Spleen (tissue), 11 donors: Measurements from ENCODE around the gene ERBB4. TPM values are rescaled to one million over a fixed set of nuclear protein-coding genes. Genes with fewer than 3 reads are reported as not detected.

Experiments
- DNase-seq: peaks from one replicate; pipeline ENCODE4 v3.0.0-alpha.2; 2020
- H3K27ac ChIP-seq, 8 donors: fragments of 200-600 bp; sonication (generic) in 7 of 8; 1 replicate in 4 of 8; 2 replicates in 4 of 8; pipeline versions ENCODE4 v1.5.0 to v1.8.0; 2016 to 2021; ENCODE audit warnings: inconsistent platforms in 4 of 8, mild to moderate bottlenecking in 4 of 8, moderate library complexity in 1 of 8
- H3K27me3 ChIP-seq, 7 donors: fragments of 200-600 bp; sonication (generic) in 6 of 7; replicated peaks in 1 of 7; 1 replicate in 4 of 7; 2 replicates in 3 of 7; pipeline versions ENCODE4 v1.5.0 to v1.8.0; 2016 to 2021; ENCODE audit warnings: inconsistent platforms in 3 of 7, mild to moderate bottlenecking in 1 of 7
- H3K36me3 ChIP-seq, 6 donors: fragments of 200-600 bp; sonication (generic) in 5 of 6; 1 replicate in 4 of 6; 2 replicates in 2 of 6; pipeline versions ENCODE4 v1.5.0 to v1.8.0; 2016 to 2021; ENCODE audit warnings: inconsistent platforms in 2 of 6
- H3K4me1 ChIP-seq, 6 donors: fragments of 200-600 bp; sonication (generic) in 5 of 6; 1 replicate in 3 of 6; 2 replicates in 3 of 6; pipeline versions ENCODE4 v1.5.0 to v1.8.0; 2016 to 2021; ENCODE audit warnings: inconsistent platforms in 3 of 6
- H3K4me3 ChIP-seq, 8 donors: fragments of 200-600 bp; sonication (generic) in 7 of 8; 1 replicate in 4 of 8; 2 replicates in 4 of 8; pipeline versions ENCODE4 v1.5.0 to v1.8.0; 2016 to 2021; ENCODE audit warnings: inconsistent platforms in 4 of 8, mild to moderate bottlenecking in 4 of 8, moderate library complexity in 2 of 8
- H3K9me3 ChIP-seq, 8 donors: fragments of 200-600 bp; sonication (generic) in 7 of 8; 1 replicate in 4 of 8; 2 replicates in 4 of 8; pipeline versions ENCODE4 v1.5.0 to v1.8.0; 2016 to 2021; ENCODE audit warnings: inconsistent platforms in 4 of 8
- POLR2A ChIP-seq, 3 donors: fragments of 450-650 bp; IDR thresholded peaks; one replicate each; pipeline ENCODE4 v1.5.1; 2017; ENCODE audit warnings: antibody characterized with exemption in 3 of 3, mild to moderate bottlenecking in 1 of 3
- POLR2AphosphoS5 ChIP-seq, 3 donors: sonication (generic); formaldehyde crosslinking; IDR thresholded peaks; one replicate each; pipeline ENCODE4 v1.5.1; 2017; ENCODE audit warnings: antibody characterized with exemption in 3 of 3
- WGBS, 5 donors: extraction: QIAGEN DNeasy Blood & Tissue Kit in 3 of 5; methylation state at CpG; one replicate each; pipeline versions ENCODE4 v1.1.5 to v1.1.7; 2013 to 2018; 5-methylcytosine and 5-hydroxymethylcytosine counted together
- intact Hi-C: fragments of 100-400 bp; cut with DNase I; formaldehyde crosslinking; loops from one replicate; pipeline ENCODE4 v1.15.0; 2023; ENCODE audit warnings: low total_unique reads
- polyA plus RNA-seq, 3 donors: library from polyadenylated mRNA; stranded (reverse); fragments of 200-250 nt; gene quantifications; one replicate each; pipeline ENCODE4 v1.2.1, GENCODE V29; 2013
- total RNA-seq, 7 donors: library from RNA; depleted of rRNA in 3 of 7; stranded (reverse); fragments of >200 nt in 3 of 7; fragmentation: NEBNext Ultra II Directional in 4 of 7; extraction: Animal tissue kit (Norgen Biotek cat#: 25700) in 4 of 7; gene quantifications; one replicate each; pipeline versions ENCODE4 v1.1.0 to v1.2.1, GENCODE V29; 2016 to 2021
- TF ChIP-seq, protein P1 (sequence below), 11 experiments: fragments of 200-600 bp in 7 of 11; fragments of 450-650 bp in 4 of 11; sonication (generic) in 4 of 11; IDR thresholded peaks in 8 of 11; conservative IDR thresholded peaks in 3 of 11; 1 replicate in 7 of 11; 2 replicates in 4 of 11; pipeline versions ENCODE4 v1.4.0 to v1.8.0; 2016 to 2021; ENCODE audit warnings: antibody characterized with exemption in 11 of 11, inconsistent platforms in 4 of 11, mild to moderate bottlenecking in 1 of 11
- donor health status: healthy with polysubstance abuse.
- donor health status: DM: no; HTN: no; CAD: no; lungs with moderate emphysema.
- donor health status: DM: no; HTN: no; CAD: no.
- donor health status: Bipolar disorder and iron deficiency.
- donor health status: healthy.
- donor health status: DM: no; HTN: no; CAD: no.
- donor health status: DM: yes; HTN: yes; CAD: no.

ERBB4 gene
- total and polyA plus RNA-seq, 10 donors: under 0.01 to 1.4 (median 0.35) TPM

GRCh38 chr2:212337486-212338343 is 200.9 kb downstream of the ERBB4 start:
- H3K27me3 ChIP-seq: no peaks in the 10 kb centered on the region
- 73 to 84% (median 79%) methylated on average over 4 of the region's 4 CpGs for WGBS, 5 donors
- no peaks in the 10 kb centered on the region for H3K4me1 ChIP-seq
- no peaks in the 10 kb centered on the region for H3K9me3 ChIP-seq
- DNase-seq: no peak
- no peak overlapping the region for H3K27ac ChIP-seq
- H3K36me3 ChIP-seq: no peaks in the 10 kb centered on the region
- TF ChIP-seq, protein P1, sequence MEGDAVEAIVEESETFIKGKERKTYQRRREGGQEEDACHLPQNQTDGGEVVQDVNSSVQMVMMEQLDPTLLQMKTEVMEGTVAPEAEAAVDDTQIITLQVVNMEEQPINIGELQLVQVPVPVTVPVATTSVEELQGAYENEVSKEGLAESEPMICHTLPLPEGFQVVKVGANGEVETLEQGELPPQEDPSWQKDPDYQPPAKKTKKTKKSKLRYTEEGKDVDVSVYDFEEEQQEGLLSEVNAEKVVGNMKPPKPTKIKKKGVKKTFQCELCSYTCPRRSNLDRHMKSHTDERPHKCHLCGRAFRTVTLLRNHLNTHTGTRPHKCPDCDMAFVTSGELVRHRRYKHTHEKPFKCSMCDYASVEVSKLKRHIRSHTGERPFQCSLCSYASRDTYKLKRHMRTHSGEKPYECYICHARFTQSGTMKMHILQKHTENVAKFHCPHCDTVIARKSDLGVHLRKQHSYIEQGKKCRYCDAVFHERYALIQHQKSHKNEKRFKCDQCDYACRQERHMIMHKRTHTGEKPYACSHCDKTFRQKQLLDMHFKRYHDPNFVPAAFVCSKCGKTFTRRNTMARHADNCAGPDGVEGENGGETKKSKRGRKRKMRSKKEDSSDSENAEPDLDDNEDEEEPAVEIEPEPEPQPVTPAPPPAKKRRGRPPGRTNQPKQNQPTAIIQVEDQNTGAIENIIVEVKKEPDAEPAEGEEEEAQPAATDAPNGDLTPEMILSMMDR (IDR thresholded peaks at IDR 0.05 in 8 of 11, conservative IDR thresholded peaks at IDR 0.05 in 3 of 11): no peak
- TF ChIP-seq POLR2A (IDR thresholded peaks at IDR 0.05) (no peak), POLR2AphosphoS5 (IDR thresholded peaks at IDR 0.05) (no peak)
- intact Hi-C loops: no loop called here
- no peak overlapping the region for H3K4me3 ChIP-seq

DNA sequence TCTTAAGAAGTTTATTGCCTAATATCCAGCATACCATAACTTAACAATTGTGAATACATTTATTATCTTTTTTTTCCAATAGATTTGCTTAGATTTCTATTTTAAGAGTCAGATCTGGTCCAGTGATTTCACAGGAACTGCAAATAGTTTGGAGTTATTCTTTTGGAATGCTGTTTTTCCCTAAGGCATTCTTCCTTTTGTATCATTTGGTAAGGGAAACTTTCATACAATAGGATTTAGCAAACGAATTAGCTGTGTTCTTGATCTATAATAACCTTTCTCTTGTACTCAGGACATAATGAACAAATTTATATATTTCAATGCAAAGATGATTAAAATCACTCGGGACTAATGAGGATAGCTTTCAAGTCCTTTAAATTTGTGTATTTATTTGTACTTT is 201.6 kb downstream of the ERBB4 start:
- Histone ChIP-seq H3K9me3 (no peaks in the 10 kb centered on the region), H3K27me3 (no peaks in the 10 kb centered on the region), H3K4me3 (no peak overlapping the region), H3K36me3 (no peaks in the 10 kb centered on the region), H3K4me1 (no peaks in the 10 kb centered on the region), H3K27ac (no peak overlapping the region)
- DNase-seq: no peak
- intact Hi-C loops: no loop called here
- TF ChIP-seq, protein P1 (IDR thresholded peaks at IDR 0.05 in 8 of 11, conservative IDR thresholded peaks at IDR 0.05 in 3 of 11): no peak
- no peak for TF ChIP-seq POLR2A (IDR thresholded peaks at IDR 0.05)
- no peak for TF ChIP-seq POLR2AphosphoS5 (IDR thresholded peaks at IDR 0.05)
- 50 to 67% (median 55%) methylated on average over 2 of the region's 2 CpGs for WGBS, 5 donors

DNA sequence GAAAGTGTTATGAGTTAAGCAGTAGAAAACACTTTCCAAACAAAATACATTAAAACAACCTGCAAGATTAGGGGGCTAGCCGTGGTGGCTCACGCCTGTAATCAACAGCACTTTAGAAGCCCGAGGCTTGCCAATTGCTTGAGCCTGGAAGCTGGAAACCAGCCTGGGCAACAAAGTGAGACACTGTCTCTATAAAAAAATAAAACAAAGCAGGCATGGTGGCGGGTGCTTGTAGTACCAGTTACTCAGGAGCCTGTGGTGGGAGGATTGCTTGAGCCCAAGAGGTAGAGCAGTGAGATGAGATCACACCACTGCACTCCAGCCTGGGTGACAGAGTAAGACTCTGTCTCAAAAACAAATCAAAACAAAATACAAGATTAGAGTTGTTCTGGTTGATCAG is 208.3 kb downstream of the ERBB4 start:
- TF ChIP-seq POLR2AphosphoS5 (IDR thresholded peaks at IDR 0.05): no peak
- Histone ChIP-seq H3K4me1 (no peaks in the 10 kb centered on the region), H3K27ac (no peak overlapping the region), H3K4me3 (no peak overlapping the region), H3K9me3 (no peaks in the 10 kb centered on the region), H3K27me3 (no peaks in the 10 kb centered on the region), H3K36me3 (no peaks in the 10 kb centered on the region)
- 73 to 83% (median 75%) methylated on average over 4 of the region's 4 CpGs for WGBS, 5 donors
- peak; percentile 18 for DNase-seq
- intact Hi-C loops: no loop called here

DNA sequence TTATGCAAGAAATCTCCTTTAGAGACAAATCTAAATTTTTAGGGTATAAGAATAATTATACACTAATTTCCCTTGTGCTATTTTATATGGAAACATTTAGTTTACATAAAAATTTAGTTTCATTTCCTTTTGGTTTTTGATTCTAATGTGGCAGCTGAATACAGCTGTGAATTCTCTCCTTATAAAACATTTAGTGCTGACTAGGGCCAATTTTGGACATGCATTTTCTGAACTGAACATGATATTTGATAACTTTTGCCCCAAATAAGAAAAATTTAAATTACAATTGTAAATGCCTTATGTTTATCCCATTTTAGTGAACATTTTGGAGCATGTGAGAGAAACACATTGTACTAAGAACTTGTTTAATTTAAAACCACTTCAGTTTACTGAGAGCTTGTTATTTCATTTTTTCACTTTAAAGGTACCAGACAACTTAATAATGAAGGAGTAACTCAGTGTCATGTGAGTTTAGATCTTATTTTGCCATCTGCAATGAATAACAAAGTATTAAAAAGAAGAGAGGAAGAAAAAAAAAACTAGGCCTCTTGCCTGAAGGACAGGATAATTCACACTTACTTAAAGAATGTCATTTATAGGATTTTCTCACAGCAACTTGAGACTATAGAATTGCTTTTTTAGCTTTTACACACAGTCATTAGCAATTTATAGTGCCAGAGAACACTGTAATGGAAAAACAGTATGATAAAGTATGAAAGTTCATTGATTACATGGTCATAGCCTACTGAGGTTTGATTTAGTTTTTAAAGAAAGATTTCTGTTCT is 209.7 kb downstream of the ERBB4 start:
- intact Hi-C loops: no loop called here

GRCh38 chr2:212328136-212328535 is 210.5 kb downstream of the ERBB4 start:
- no peaks in the 10 kb centered on the region for H3K36me3 ChIP-seq
- no peaks in the 10 kb centered on the region for H3K27me3 ChIP-seq
- no peak overlapping the region for H3K4me3 ChIP-seq
- no peaks in the 10 kb centered on the region for H3K9me3 ChIP-seq
- 73 to 92% (median 78%) methylated on average over 2 of the region's 2 CpGs for WGBS, 5 donors
- DNase-seq: no peak
- TF ChIP-seq, protein P1 (IDR thresholded peaks at IDR 0.05 in 8 of 11, conservative IDR thresholded peaks at IDR 0.05 in 3 of 11): no peak
- intact Hi-C loops: no loop called here
- H3K4me1 ChIP-seq: no peaks in the 10 kb centered on the region
- no peak overlapping the region for H3K27ac ChIP-seq

More for the DNA sequence above, 209.7 kb downstream of the ERBB4 start:
- no peaks in the 10 kb centered on the region for H3K27me3 ChIP-seq
- TF ChIP-seq POLR2A (IDR thresholded peaks at IDR 0.05) (no peak), POLR2AphosphoS5 (IDR thresholded peaks at IDR 0.05) (no peak)
- DNase-seq: no peak
- no peaks in the 10 kb centered on the region for H3K9me3 ChIP-seq
- H3K4me1 ChIP-seq: no peaks in the 10 kb centered on the region
- no peaks in the 10 kb centered on the region for H3K36me3 ChIP-seq
- no peak overlapping the region for H3K4me3 ChIP-seq
- H3K27ac ChIP-seq: no peak overlapping the region
